GM18519 (cell line): ENCODE measurements around the gene MED15.
A peak's percentile ranks its signal among the peaks of the same experiment; 100 is the strongest.
"Not testable (repeated sequence)": the region's sequence is repeated elsewhere in the genome, so short reads cannot be mapped to it uniquely, and the experiment has no call there.

Source experiments
- ATAC-seq: cut with Tn5 transposase; IDR thresholded peaks from one replicate; pipeline ENCODE4 v1.9.1; 2021; ENCODE audit warnings: mild to moderate bottlenecking, moderate library complexity; ENCODE audit not compliant: unreplicated experiment, low FRiP score

The MED15 gene, protein sequence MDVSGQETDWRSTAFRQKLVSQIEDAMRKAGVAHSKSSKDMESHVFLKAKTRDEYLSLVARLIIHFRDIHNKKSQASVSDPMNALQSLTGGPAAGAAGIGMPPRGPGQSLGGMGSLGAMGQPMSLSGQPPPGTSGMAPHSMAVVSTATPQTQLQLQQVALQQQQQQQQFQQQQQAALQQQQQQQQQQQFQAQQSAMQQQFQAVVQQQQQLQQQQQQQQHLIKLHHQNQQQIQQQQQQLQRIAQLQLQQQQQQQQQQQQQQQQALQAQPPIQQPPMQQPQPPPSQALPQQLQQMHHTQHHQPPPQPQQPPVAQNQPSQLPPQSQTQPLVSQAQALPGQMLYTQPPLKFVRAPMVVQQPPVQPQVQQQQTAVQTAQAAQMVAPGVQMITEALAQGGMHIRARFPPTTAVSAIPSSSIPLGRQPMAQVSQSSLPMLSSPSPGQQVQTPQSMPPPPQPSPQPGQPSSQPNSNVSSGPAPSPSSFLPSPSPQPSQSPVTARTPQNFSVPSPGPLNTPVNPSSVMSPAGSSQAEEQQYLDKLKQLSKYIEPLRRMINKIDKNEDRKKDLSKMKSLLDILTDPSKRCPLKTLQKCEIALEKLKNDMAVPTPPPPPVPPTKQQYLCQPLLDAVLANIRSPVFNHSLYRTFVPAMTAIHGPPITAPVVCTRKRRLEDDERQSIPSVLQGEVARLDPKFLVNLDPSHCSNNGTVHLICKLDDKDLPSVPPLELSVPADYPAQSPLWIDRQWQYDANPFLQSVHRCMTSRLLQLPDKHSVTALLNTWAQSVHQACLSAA

DNA sequence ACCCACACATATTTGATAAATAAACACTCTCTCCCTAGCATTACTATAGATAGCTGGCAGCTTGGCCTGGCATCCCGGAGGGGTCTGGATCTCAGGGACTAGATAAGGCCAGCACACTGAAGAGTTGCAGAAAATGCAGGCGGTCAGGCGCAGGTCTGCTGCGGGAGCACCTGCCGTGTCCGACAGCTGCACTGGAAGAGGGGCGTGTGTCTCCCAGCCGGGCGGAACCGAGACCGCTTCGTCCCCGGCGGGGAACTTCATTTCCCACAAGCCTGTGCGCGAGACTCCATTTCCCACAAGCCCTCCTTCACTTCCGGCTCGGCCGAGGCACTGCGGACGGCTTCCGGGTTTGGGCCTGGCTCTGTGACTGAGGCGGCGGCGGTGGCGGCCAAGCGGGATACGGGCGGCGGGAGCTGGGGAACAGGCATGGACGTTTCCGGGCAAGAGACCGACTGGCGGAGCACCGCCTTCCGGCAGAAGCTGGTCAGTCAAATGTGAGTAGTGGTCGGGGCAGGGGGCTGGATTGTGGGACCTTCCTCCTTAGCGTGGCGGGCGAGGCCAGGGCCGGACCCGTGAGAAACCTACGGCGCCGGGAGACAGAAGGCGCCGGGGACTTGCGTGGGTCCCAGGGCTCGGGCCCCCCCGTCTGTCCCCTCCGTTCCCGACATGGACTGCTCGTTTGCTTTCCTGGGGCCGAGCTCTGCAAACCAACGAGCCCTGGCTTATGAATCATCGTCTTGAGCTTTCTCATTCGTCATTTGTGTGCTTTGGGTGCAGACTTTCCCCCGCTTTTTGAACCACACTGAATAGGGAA is at the start of gene MED15:
MED15 (plus strand) TSS at position 358 of the 814 bp plus-strand sequence; CDS start at position 427, 69 bp downstream.
- peak; percentile 62 for ATAC-seq

GRCh38 chr22:20458530-20459151 is 48.8 kb upstream of the MED15 start:
- no peak for ATAC-seq

GRCh38 chr22:20459152-20459542 is 48.3 kb upstream of the MED15 start:
- ATAC-seq, result no peak

DNA sequence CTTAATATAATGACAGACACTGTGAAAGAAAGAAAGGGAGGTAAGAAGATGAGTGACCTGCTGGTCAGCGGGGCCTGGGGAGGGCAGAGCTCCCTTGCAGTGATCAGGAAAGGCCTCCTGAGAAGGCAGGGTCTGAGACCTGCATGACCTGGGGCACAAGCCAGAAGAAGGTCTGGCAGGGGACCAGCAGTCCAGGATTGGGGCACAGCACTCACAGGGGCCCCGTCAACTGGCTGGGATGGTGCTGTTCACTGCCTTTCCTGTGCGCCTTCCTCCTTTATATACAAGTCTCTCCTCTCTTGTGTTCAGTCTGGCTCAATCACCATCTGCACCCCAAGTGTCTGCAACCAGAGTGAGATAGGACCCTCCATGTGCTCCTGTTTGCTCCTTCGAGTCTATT is 47.5 kb upstream of the MED15 start:
- ATAC-seq, result no peak

DNA sequence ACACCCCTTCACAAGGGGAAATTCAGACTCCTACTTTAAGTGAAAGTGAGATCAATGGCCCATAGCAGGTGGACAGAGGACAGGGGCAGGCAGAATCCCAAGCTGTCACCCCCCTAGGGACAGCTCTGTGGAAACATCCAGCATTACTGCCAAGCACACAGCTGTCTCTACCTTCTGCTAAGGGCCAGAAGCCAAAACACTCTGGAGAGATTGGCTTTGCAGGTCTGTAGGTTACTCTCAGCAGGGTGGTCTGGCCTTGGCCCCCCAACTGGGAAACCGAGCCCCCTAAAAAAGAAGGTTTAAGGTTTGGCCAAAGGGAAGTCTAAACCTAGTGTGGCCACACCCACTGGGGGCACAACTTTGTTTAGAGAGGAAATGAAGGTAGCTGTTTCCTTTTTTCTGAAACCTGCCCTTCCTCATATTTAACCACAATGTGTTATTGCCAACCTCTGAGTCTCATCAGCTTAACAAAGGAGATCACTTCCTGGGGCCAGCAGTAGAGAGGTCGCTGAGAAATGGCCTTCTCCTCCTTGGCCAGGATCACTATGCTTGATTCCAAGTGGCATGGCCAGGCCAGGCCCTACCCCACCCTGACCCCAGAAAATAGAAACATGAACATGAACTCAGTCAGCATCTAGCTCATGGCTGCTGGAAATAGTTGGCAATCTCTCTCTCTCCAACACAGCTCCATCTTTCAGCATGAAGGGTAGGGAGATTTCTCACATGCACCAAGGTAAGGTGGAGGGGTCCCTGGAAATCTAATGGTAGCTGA is 43.9 kb upstream of the MED15 start:
- ATAC-seq, result no peak

DNA sequence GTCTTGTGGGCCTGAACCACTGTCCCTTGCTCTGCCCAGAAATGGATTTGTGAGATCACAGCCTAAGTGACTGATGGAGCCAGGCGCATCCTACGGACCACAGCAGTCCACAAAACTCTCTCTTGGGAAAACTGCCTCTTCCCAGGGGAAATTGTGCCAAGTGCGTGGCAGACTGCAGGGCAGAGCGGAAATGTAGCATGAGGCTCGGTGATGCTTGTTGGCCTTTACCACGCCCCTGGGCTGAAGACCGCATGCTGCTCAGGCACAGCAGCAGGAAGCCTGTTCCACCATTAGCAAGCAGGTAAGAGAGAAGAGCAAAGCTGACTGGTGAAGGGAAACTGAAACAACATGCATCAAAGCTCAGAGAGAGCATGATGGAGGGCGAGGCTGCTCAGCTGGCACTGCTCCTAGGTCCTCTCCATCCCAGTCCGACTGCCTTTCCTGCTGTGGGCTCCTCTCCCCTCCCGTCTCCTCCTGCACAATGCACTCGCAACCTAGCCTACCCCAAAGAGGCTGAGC is 43.3 kb upstream of the MED15 start:
- ATAC-seq, result no peak

DNA sequence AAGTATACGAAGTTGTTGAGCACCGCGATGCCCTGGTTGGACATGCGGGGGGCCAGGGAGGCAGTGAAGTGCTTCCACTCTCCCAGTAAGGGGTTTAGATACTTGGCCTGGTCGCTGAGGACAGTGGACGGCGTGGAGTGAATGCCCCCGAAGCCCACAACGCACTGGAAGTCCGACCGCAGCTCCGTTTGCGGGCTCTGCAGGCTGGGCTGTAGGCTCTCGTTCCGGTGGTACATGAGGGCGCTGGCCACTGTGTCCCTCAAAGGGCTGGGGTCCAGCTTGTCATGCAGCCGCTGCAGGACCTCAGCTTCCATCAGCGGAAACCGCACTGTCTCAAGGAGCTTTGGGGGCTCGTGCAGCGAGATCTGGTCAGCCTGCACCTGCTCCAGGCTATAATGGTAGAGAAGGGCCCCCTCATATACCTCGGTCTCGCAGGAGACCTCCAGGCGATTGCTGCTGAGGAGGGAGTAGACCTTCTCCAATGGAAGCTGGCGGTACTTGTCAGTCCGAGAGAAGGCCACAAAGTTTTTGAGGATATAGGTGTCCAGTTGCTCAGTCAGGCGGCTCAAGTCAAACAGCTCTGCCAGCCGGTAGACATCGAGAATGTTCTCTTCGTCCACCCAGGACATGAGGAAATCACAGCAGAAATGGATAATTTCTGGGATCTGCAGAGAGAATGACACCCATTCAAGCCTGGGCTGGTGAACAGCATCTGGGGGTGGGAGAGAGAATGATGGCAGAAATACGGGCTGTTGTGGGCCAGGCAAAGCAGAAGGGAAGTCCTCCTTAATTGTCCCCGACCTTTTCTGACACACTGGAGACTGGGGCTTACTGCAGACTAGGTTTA is 42.3 kb upstream of the MED15 start:
- ATAC-seq, result no peak

DNA sequence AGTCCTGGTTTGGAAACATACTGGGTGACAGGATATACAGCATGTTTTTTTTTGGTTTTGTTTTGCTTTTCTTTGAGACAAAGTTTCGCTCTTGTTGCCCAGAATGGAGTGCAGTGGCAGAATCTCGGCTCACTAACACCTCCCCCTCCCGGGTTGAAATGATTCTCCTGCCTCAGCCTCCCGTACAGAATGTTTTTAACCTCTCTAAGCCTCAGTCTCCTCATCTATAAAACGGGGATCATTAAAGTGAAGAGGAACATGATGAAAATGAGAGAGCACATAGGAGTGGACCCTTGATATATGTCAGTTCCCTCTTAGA is 41.7 kb upstream of the MED15 start:
- ATAC-seq, result no peak

- no peak for ATAC-seq
Measured at GRCh38 chr22:20466659-20467379, 40.6 kb upstream of the MED15 start.

DNA sequence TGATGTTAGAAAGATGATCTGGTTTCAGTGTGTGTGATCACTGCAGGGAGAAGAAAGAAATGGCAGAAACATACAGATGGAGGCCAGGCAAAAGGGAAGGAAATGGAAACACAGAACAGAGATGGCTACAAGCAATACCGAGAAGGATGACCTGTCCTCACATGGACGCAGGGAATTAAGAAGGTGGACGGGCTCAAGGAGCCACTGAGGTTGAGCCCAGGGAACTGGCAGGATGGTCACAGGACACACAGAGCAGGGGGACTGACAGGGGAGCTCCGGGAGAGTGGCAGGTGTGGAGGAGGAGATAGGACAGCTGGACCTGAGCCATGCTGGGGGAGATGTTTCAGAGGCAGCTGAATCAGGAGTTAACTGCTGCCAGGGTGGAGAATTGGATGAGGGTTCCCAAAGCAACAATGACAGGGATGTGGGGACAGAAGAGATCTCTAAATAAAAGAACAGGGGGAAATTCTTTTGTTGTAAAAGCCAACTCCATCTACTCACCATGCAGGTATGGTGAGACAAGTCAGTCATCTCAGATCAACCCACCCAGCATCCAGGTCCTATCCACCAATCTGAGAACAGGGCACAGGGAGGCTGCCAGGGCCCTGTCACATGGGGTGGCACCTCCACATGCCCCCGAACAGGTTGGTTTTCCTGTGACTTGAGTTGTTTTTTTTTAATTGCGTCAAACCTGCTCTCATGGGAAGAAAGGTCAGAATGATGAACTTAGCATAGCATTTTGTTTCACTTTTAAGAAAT is 38.1 kb upstream of the MED15 start:
- no peak for ATAC-seq

- ATAC-seq, result not testable (repeated sequence)
Measured at GRCh38 chr22:20470525-20470924, 36.9 kb upstream of the MED15 start.

GRCh38 chr22:20471126-20471833 is 36.1 kb upstream of the MED15 start:
- no peak for ATAC-seq

DNA sequence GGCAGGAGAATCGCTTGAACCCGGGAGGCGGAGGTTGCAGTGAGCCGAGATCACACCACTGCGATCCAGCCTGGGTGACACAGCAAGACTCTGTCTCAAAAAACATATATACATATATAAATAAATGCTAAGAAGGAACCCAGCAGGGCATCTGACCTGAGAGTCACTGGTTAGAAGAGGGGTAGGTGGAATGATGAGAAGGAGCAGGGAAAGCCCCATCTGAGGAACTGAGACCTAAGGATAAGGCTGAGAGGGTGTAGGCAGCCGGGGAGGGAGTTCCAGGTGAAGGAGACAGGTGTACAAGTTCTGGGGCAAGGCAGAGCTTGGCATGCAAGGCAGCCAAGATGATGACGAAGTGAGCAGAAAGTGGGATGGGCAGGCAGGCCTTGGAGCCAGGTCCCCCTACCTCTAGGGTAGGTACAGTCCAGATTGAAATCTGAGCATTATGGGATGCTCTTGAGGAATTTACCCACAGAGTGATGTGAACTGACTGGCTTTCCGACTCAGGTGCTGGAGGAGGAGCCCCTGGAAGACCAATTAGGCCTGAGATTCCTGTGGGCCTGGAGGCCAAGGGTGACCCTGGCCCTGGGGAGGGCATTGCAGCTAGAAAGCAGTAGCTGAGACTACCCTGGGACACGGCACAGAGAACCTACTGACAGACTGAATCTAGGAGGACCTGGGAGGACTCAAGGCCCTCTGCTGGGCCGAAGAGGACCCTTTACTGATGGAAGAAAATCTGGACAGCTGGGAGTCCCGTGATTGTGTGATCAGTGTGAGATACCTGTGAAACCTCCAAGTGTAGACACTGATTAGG is 34.6 kb upstream of the MED15 start:
- no peak for ATAC-seq

- ATAC-seq, result no peak
Measured at GRCh38 chr22:20475115-20475436, 32.3 kb upstream of the MED15 start.

GRCh38 chr22:20475569-20475968 is 31.8 kb upstream of the MED15 start:
- ATAC-seq, result not testable (repeated sequence)

GRCh38 chr22:20478059-20478458 is 29.4 kb upstream of the MED15 start:
- ATAC-seq, result not testable (repeated sequence)
